MCF 10A (cell line): ENCODE measurements around the gene FLT4. TPM values are rescaled to one million over a fixed set of nuclear protein-coding genes. Genes with fewer than 3 reads are reported as not detected.

Experiments
- BruUV-seq: library from RNA; stranded (reverse); fragments of 400-500 nt; replicated peaks from 2 replicates; lab custom pipeline; 2021; lab: Mats Ljungman, UMichigan
- CTCF ChIA-PET: fragments of 300-600 bp; sonication (Branson Sonifier 250); formaldehyde crosslinking; extraction: SDS; loops from one replicate; lab custom pipeline; 2021; ENCODE audit warnings: antibody characterized with exemption, inconsistent platforms; lab: Yijun Ruan, JAX
- POLR2A ChIA-PET: fragments of 300-600, 350-650 bp; sonication (Branson Sonifier 250); formaldehyde crosslinking; extraction: SDS; loops from one replicate; lab custom pipeline; 2020; ENCODE audit warnings: antibody characterized with exemption, inconsistent platforms; lab: Yijun Ruan, JAX
- DNase-seq: peaks from one replicate; pipeline ENCODE4 v3.0.0-alpha.2; 2018; ENCODE audit not compliant: unreplicated experiment
- H3K27ac Mint-ChIP-seq: one replicate; pipeline ENCODE4 v1.8.0; 2022; ENCODE audit warnings: mild to moderate bottlenecking, low read depth, mixed read lengths; ENCODE audit not compliant: unreplicated experiment
- H3K27me3 Mint-ChIP-seq: one replicate; pipeline ENCODE4 v1.8.0; 2022; ENCODE audit warnings: mixed read lengths; ENCODE audit not compliant: insufficient read depth, unreplicated experiment
- H3K36me3 Mint-ChIP-seq: one replicate; pipeline ENCODE4 v1.8.0; 2022; ENCODE audit warnings: mild to moderate bottlenecking, moderate library complexity, mixed read lengths; ENCODE audit not compliant: insufficient read depth, unreplicated experiment
- H3K4me1 Mint-ChIP-seq: one replicate; pipeline ENCODE4 v1.8.0; 2022; ENCODE audit warnings: mixed read lengths; ENCODE audit not compliant: insufficient read depth, unreplicated experiment
- H3K4me3 Mint-ChIP-seq: one replicate; pipeline ENCODE4 v1.8.0; 2022; ENCODE audit warnings: mild to moderate bottlenecking, moderate library complexity, mixed read lengths; ENCODE audit not compliant: unreplicated experiment
- H3K9me3 Mint-ChIP-seq: one replicate; pipeline ENCODE4 v1.8.0; 2022; ENCODE audit warnings: mixed read lengths; ENCODE audit not compliant: unreplicated experiment
- intact Hi-C: fragments of 100-400 bp; cut with micrococcal nuclease; formaldehyde crosslinking; loops from 2 replicates; pipeline ENCODE4 v1.14.1; 2022
- total RNA-seq: library from RNA; stranded (reverse); gene quantifications from 2 replicates; pipeline ENCODE4 v1.2.3, GENCODE V29; 2022
- TF ChIP-seq, protein P1 (sequence below): fragments of 200-600 bp; IDR thresholded peaks from one replicate; pipeline ENCODE4 v1.8.0; 2022; ENCODE audit warnings: antibody characterized with exemption, mild to moderate bottlenecking; ENCODE audit not compliant: unreplicated experiment

The FLT4 gene
- total RNA-seq, 1 experiment from 2014 or later: not detected

DNA sequence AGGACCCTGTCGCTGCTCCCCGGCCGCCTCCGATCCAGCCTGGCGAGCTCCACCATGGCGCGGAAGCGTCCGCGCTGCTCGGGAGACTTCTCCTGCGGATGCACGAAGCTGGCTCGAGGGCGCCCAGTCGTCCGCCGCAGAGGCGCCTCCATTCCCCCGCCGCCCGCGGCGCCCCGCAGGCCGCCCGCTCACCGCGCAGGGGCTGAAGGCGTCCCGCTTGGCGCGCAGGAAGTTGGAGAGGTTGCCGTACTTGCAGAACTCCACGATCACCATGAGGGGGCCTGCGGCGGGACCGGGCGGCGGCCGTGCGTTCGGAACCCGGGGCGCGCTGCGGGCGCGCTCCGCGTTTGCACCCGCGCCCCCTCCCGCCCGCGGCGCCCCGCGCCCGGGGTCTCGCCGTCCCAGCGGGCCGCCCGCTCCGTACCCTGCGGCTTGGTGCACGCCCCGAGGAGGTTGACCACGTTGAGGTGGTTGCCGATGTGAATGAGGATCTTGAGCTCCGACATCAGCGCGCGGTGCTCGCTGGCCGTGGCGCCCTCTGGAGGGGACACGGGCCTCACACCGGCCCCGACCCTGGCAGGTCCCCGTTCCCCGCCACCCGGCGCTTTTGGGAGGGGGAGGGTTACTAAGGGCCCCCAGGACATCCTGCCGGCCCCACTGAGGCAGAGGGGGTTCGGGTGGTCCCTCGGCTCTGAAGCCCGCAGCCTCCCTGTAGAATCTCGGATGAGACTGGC lies 30.4 kb downstream of the FLT4 start:
- no TSS peak for BruUV-seq
- intact Hi-C loops: no loop called here
- DNase-seq: no peak
- H3K27ac Mint-ChIP-seq: no peak overlapping the region
- POLR2A ChIA-PET: no interaction called here
- CTCF ChIA-PET: interaction anchor here (0.6 kb wide), 1 partner anchor 10 kb away, joined by 3 read pairs; no protein-coding TSS in a partner anchor
- no peaks in the 10 kb centered on the region for H3K36me3 Mint-ChIP-seq
- TF ChIP-seq, protein P1, sequence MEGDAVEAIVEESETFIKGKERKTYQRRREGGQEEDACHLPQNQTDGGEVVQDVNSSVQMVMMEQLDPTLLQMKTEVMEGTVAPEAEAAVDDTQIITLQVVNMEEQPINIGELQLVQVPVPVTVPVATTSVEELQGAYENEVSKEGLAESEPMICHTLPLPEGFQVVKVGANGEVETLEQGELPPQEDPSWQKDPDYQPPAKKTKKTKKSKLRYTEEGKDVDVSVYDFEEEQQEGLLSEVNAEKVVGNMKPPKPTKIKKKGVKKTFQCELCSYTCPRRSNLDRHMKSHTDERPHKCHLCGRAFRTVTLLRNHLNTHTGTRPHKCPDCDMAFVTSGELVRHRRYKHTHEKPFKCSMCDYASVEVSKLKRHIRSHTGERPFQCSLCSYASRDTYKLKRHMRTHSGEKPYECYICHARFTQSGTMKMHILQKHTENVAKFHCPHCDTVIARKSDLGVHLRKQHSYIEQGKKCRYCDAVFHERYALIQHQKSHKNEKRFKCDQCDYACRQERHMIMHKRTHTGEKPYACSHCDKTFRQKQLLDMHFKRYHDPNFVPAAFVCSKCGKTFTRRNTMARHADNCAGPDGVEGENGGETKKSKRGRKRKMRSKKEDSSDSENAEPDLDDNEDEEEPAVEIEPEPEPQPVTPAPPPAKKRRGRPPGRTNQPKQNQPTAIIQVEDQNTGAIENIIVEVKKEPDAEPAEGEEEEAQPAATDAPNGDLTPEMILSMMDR: peak; percentile 30
- H3K4me1 Mint-ChIP-seq: no peaks in the 10 kb centered on the region
- peaks cover 30% of the 10 kb centered on the region for H3K27me3 Mint-ChIP-seq
- no peak overlapping the region for H3K4me3 Mint-ChIP-seq
- H3K9me3 Mint-ChIP-seq: no peaks in the 10 kb centered on the region

DNA sequence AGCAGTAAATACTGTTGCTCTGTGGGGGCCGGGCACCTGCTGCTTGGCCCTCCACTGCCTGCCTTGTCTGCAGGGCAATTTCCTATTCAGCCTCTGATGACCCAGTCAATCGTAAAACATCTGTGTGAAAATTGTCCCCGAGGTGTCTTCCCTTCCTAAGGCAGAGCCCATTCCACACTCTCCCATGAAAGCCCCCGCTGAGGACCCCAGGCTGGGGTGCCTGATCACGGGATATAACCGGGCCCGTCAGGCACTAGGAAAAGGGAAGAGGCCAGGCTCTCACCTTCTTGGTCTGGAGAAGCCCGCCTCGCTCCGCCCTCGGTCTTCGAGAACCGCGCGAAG lies 30.9 kb downstream of the FLT4 start:
- Mint-ChIP-seq H3K9me3 (no peaks in the 10 kb centered on the region), H3K36me3 (no peaks in the 10 kb centered on the region), H3K27ac (no peak overlapping the region), H3K4me1 (no peaks in the 10 kb centered on the region), H3K4me3 (no peak overlapping the region), H3K27me3 (peaks cover 35% of the 10 kb centered on the region)
- intact Hi-C loops: no loop called here
- no peak for DNase-seq
- no TSS peak for BruUV-seq
- POLR2A ChIA-PET: no interaction called here
- TF ChIP-seq, protein P1: no peak
- CTCF ChIA-PET: no interaction called here

DNA sequence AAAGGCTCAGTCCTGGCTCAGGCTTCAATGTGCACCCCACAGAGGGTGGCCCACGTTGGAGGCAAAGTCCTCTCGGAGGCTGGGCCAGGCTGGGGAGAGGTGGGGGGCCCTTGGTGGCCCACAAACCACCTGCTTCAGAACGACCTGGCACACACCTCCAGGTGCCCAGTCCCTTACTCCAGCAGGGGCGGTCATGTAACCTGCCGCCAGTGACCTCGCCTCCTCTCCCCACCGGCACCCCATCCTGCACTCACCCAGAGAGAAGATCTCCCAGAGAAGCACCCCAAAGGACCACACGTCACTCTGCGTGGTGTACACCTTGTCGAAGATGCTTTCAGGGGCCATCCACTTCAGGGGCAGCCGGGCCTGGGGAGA lies 35.6 kb downstream of the FLT4 start:
- DNase-seq: no peak
- TF ChIP-seq, protein P1: no peak
- ChIA-PET POLR2A (interaction anchor here (1.0 kb wide), 1 partner anchor 11 kb away, joined by 3 read pairs; no protein-coding TSS in a partner anchor), CTCF (interaction anchor here (0.6 kb wide), 1 partner anchor 9 kb away, joined by 5 read pairs; no protein-coding TSS in a partner anchor)
- H3K27me3 Mint-ChIP-seq: peaks cover 24% of the 10 kb centered on the region
- no peaks in the 10 kb centered on the region for H3K36me3 Mint-ChIP-seq
- no TSS peak for BruUV-seq
- intact Hi-C loops: no loop called here
- H3K4me1 Mint-ChIP-seq: no peaks in the 10 kb centered on the region
- no peaks in the 10 kb centered on the region for H3K9me3 Mint-ChIP-seq
- H3K27ac Mint-ChIP-seq: no peak overlapping the region
- H3K4me3 Mint-ChIP-seq: no peak overlapping the region

DNA sequence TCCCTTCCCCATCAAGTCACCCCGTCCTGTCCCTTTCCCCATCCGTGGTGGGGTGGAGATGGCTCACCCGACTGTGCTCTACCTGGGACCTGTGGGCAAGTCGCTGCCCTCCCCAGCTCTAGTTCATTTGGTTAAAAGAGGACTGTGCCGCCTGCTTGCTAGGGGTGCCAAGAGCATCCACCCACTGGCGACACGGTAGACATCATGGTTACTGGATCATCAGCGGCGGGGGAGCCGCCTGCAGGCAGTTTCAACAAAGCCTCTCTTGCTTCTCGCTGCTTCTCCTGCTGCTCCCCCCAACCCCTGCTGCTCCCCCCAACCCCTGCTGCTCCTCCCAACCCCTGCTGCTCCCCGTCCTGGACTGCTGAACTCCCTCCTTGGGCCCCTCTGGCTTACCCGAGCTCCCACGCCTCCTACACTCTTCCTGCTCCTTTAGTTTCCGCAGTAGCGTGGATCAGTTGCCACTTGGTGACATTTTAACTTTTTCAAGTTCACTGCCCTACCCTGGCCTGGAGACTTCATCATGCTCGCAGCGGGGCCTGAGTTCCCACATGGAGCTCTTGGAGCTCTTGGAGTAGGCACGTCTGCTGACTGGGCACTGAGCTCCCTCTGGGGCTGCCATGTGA lies 36.1 kb downstream of the FLT4 start:
- Mint-ChIP-seq H3K4me1 (peaks cover 3% of the 10 kb centered on the region), H3K9me3 (no peaks in the 10 kb centered on the region), H3K4me3 (no peak overlapping the region), H3K36me3 (no peaks in the 10 kb centered on the region), H3K27me3 (peaks cover 24% of the 10 kb centered on the region), H3K27ac (no peak overlapping the region)
- no TSS peak for BruUV-seq
- TF ChIP-seq, protein P1: no peak
- no peak for DNase-seq
- ChIA-PET CTCF (no interaction called here), POLR2A (interaction anchor here (1.0 kb wide), 1 partner anchor 11 kb away, joined by 3 read pairs; no protein-coding TSS in a partner anchor)
- intact Hi-C loops: no loop called here
